Uterus (tissue), 4 donors: ENCODE data around the gene ACVR1B. TPM values are rescaled to one million over a fixed set of nuclear protein-coding genes. Genes with fewer than 3 reads are reported as not detected.
A peak's percentile ranks its signal among the peaks of the same experiment; 100 is the strongest.

ENCODE experiments used
- DNase-seq, 2 donors: peaks; one replicate each; pipeline ENCODE4 v3.0.0-alpha.2; 2019 to 2020
- H3K27ac ChIP-seq, 2 donors: fragments of 200-600 bp; sonication (generic); 1 replicate in 1 of 2; 2 replicates in 1 of 2; pipeline ENCODE4 v1.5.1; 2016 to 2018
- H3K27me3 ChIP-seq, 2 donors: fragments of 200-600 bp; sonication (generic); one replicate each; pipeline ENCODE4 v1.5.1; 2018 to 2019; ENCODE audit warnings: control low read depth in 1 of 2
- H3K36me3 ChIP-seq, 2 donors: fragments of 200-600 bp; sonication (generic); one replicate each; pipeline ENCODE4 v1.5.1; 2019; ENCODE audit warnings: control low read depth in 1 of 2
- H3K4me1 ChIP-seq, 2 donors: fragments of 200-600 bp; sonication (generic); one replicate each; pipeline ENCODE4 v1.5.1; 2018 to 2019; ENCODE audit warnings: control low read depth in 1 of 2
- H3K4me3 ChIP-seq, 2 donors: fragments of 200-600 bp; sonication (generic); 1 replicate in 1 of 2; 2 replicates in 1 of 2; pipeline ENCODE4 v1.5.1; 2018 to 2019; ENCODE audit warnings: mild to moderate bottlenecking in 1 of 2
- H3K9me3 ChIP-seq, 2 donors: fragments of 200-600 bp; sonication (generic); one replicate each; pipeline ENCODE4 v1.5.1; 2019; ENCODE audit warnings: control low read depth in 1 of 2
- POLR2A ChIP-seq, 2 donors: fragments of 450-650 bp; IDR thresholded peaks; one replicate each; pipeline ENCODE4 v1.6.1; 2016; ENCODE audit warnings: antibody characterized with exemption in 2 of 2, mild to moderate bottlenecking in 1 of 2, moderate library complexity in 1 of 2
- intact Hi-C: fragments of 100-400 bp; cut with DNase I; formaldehyde crosslinking; loops from one replicate; pipeline ENCODE4 v1.15.1; 2023; ENCODE audit warnings: low total_unique reads
- total RNA-seq, 4 donors: library from RNA; depleted of rRNA in 3 of 4; stranded (reverse); fragments of >200 nt in 3 of 4; gene quantifications; one replicate each; pipeline versions ENCODE4 v1.1.0 to v1.2.4, GENCODE V29; 2014 to 2023
- TF ChIP-seq, protein P1 (sequence below), 4 experiments: fragments of 200-600 bp in 2 of 4; fragments of 450-650 bp in 2 of 4; sonication (generic) in 2 of 4; IDR thresholded peaks; one replicate each; pipeline ENCODE4 v1.5.1; 2016 to 2019; ENCODE audit warnings: antibody characterized with exemption in 4 of 4, mild to moderate bottlenecking in 2 of 4, moderate library complexity in 1 of 4
- donor health status: DM: yes; HTN: yes; CAD: no.

The ACVR1B gene
- total RNA-seq, 4 donors from 2014 or later = 2.6 to 31.6 (median 14.4) TPM

DNA sequence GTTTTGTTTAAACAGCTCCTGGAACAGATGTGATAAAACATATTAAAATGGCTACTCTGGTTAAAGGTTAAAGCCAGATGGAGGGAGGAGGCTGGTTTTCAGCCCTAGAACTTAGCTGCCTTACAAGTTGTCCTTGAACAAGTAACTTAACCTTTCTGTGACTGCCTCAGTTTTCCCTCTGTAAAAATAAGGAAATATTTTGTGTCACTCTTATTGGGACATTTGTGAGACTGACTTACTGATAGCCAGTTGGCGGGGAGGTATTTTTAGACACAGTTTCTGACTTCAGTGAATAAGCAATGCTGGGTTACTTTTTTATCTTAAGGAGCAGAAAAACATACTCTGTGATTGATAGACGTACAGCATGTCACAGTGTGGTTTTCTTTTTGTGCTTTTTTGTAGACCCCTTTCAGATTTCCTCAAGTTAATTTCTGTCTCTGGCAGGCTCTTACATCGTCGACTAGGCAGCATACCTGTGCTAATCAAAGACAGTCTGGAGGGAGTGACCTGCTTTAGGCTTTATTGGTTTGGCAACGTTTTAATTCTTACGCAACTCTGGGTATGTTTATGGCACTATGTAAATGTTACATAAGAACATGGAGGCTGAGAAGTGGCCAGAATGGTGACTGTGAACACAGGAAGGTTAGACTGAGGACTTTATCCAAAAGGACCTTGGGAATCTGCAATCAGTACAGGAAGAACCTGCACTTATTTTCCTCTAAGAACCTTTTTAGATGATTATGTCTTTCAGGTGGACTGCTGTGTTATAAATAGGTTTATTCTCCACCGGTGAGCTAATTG is 3.3 kb downstream of the ACVR1B start:
- Histone ChIP-seq H3K4me1 (peaks cover 0 to 3% of the 10 kb centered on the region in 2 donors), H3K27me3 (no peaks in the 10 kb centered on the region), H3K27ac (peak overlapping the region; percentile 85 to 92), H3K36me3 (no peaks in the 10 kb centered on the region), H3K9me3 (no peaks in the 10 kb centered on the region), H3K4me3 (no peak overlapping the region)
- DNase-seq = no peak
- intact Hi-C loops = no loop called here
- no peak for TF ChIP-seq POLR2A (IDR thresholded peaks at IDR 0.05)
- TF ChIP-seq, protein P1, sequence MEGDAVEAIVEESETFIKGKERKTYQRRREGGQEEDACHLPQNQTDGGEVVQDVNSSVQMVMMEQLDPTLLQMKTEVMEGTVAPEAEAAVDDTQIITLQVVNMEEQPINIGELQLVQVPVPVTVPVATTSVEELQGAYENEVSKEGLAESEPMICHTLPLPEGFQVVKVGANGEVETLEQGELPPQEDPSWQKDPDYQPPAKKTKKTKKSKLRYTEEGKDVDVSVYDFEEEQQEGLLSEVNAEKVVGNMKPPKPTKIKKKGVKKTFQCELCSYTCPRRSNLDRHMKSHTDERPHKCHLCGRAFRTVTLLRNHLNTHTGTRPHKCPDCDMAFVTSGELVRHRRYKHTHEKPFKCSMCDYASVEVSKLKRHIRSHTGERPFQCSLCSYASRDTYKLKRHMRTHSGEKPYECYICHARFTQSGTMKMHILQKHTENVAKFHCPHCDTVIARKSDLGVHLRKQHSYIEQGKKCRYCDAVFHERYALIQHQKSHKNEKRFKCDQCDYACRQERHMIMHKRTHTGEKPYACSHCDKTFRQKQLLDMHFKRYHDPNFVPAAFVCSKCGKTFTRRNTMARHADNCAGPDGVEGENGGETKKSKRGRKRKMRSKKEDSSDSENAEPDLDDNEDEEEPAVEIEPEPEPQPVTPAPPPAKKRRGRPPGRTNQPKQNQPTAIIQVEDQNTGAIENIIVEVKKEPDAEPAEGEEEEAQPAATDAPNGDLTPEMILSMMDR (IDR thresholded peaks at IDR 0.05) = no peak

DNA sequence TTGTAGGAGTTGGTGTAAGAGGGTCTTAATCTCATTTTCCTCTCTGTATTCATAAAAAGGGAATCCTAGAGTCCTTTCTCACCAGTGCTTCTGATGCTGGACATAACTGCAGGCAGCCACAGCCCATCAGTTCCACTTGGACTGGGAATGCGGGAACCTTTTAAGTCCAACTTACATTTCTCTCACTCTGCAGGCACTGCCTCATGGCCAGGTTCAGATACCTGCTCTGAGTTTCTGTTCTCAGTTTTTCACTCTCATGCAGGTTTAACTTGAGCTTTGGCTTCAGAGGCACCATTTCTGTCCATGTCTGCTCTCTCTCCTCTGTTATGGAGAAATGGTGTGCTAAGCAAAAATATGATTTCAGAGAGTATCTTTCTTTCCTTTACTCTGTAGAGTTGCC is 4.2 kb downstream of the ACVR1B start:
- DNase-seq = no peak
- Histone ChIP-seq H3K4me3 (no peak overlapping the region), H3K36me3 (no peaks in the 10 kb centered on the region), H3K4me1 (peaks cover 0 to 3% of the 10 kb centered on the region in 2 donors), H3K9me3 (no peaks in the 10 kb centered on the region), H3K27me3 (no peaks in the 10 kb centered on the region), H3K27ac (no peak overlapping the region)
- intact Hi-C loops = no loop called here
- TF ChIP-seq, protein P1 (IDR thresholded peaks at IDR 0.05) = no peak
- TF ChIP-seq POLR2A (IDR thresholded peaks at IDR 0.05) = no peak

GRCh38 chr12:51958542-51958941 is 7.0 kb downstream of the ACVR1B start:
- Histone ChIP-seq H3K4me1 (no peaks in the 10 kb centered on the region), H3K36me3 (no peaks in the 10 kb centered on the region), H3K27me3 (no peaks in the 10 kb centered on the region), H3K27ac (no peak overlapping the region), H3K4me3 (no peak overlapping the region), H3K9me3 (no peaks in the 10 kb centered on the region)
- TF ChIP-seq, protein P1 (IDR thresholded peaks at IDR 0.05) = no peak
- DNase-seq = no peak
- intact Hi-C loops = no loop called here

- no peaks in the 10 kb centered on the region for H3K4me1 ChIP-seq
- H3K27me3 ChIP-seq = no peaks in the 10 kb centered on the region
- intact Hi-C loops = no loop called here
- no peak overlapping the region for H3K4me3 ChIP-seq
- H3K27ac ChIP-seq = no peak overlapping the region
- TF ChIP-seq, protein P1 (IDR thresholded peaks at IDR 0.05) = no peak
- no peak for TF ChIP-seq POLR2A (IDR thresholded peaks at IDR 0.05)
- H3K9me3 ChIP-seq = no peaks in the 10 kb centered on the region
- no peaks in the 10 kb centered on the region for H3K36me3 ChIP-seq
- peak; percentile 35 to 43 for DNase-seq
These were observed 7.7 kb downstream of the ACVR1B start for GRCh38 chr12:51959211-51959610.

- H3K4me1 ChIP-seq = no peaks in the 10 kb centered on the region
- no peak overlapping the region for H3K4me3 ChIP-seq
- H3K9me3 ChIP-seq = no peaks in the 10 kb centered on the region
- DNase-seq = no peak
- no peaks in the 10 kb centered on the region for H3K36me3 ChIP-seq
- TF ChIP-seq, protein P1 (IDR thresholded peaks at IDR 0.05) = no peak
- H3K27ac ChIP-seq = no peak overlapping the region
- H3K27me3 ChIP-seq = no peaks in the 10 kb centered on the region
- intact Hi-C loops = no loop called here
These were observed 8.4 kb downstream of the ACVR1B start for GRCh38 chr12:51959921-51960320.
